Gastroesophageal sphincter (tissue), 4 donors: ENCODE data around the gene PHLDB3. TPM values are rescaled to one million over a fixed set of nuclear protein-coding genes. Genes with fewer than 3 reads are reported as not detected.
A peak's percentile ranks its signal among the peaks of the same experiment; 100 is the strongest.
"Not testable (repeated sequence)": the region's sequence is repeated elsewhere in the genome, so short reads cannot be mapped to it uniquely, and the experiment has no call there.

ENCODE experiments used
- ATAC-seq: fragments of 150-250 bp; one replicate; pipeline ENCODE4 v1.9.1; 2016; ENCODE audit warnings: mild to moderate bottlenecking, moderate library complexity
- H3K27ac ChIP-seq, 4 donors: fragments of 200-600 bp; sonication (generic) in 3 of 4; 1 replicate in 3 of 4; 2 replicates in 1 of 4; pipeline ENCODE4 v1.5.1; 2016 to 2019
- H3K27me3 ChIP-seq: fragments of 200-600 bp; sonication (generic); one replicate; pipeline ENCODE4 v1.5.1; 2019
- H3K36me3 ChIP-seq, 2 donors: fragments of 200-600 bp; sonication (generic); one replicate each; pipeline ENCODE4 v1.5.1; 2019; ENCODE audit warnings: control low read depth in 1 of 2
- H3K4me1 ChIP-seq, 3 donors: fragments of 200-600 bp; sonication (generic); 1 replicate in 2 of 3; 2 replicates in 1 of 3; pipeline ENCODE4 v1.5.1; 2016 to 2019; ENCODE audit warnings: control low read depth in 2 of 3
- H3K4me3 ChIP-seq, 2 donors: fragments of 200-600 bp; sonication (generic); one replicate each; pipeline ENCODE4 v1.5.1; 2019; ENCODE audit warnings: mild to moderate bottlenecking in 1 of 2, moderate library complexity in 1 of 2
- H3K9me3 ChIP-seq, 3 donors: fragments of 200-600 bp; sonication (generic); one replicate each; pipeline ENCODE4 v1.5.1; 2017 to 2019; ENCODE audit warnings: control low read depth in 2 of 3
- EP300 ChIP-seq: sonication (generic); formaldehyde crosslinking; IDR thresholded peaks from one replicate; pipeline ENCODE4 v1.6.1; 2017; ENCODE audit warnings: antibody characterized with exemption, mild to moderate bottlenecking
- POLR2A ChIP-seq, 2 donors: fragments of 450-650 bp; IDR thresholded peaks; one replicate each; pipeline ENCODE4 v1.6.1; 2017; ENCODE audit warnings: antibody characterized with exemption in 2 of 2, mild to moderate bottlenecking in 2 of 2, moderate library complexity in 1 of 2
- POLR2AphosphoS5 ChIP-seq: sonication (generic); formaldehyde crosslinking; IDR thresholded peaks from one replicate; pipeline ENCODE4 v1.6.1; 2017; ENCODE audit warnings: antibody characterized with exemption
- WGBS, 2 donors: methylation state at CpG; one replicate each; pipeline ENCODE4 v1.1.5; 2018; ENCODE audit warnings: low coverage in 1 of 2; 5-methylcytosine and 5-hydroxymethylcytosine counted together
- total RNA-seq, 4 donors: library from RNA; depleted of rRNA; stranded (reverse); fragments of >200 nt; gene quantifications; one replicate each; pipeline ENCODE4 v1.1.0, GENCODE V29; 2016
- TF ChIP-seq, protein P1 (sequence below), 4 experiments: fragments of 200-600 bp in 2 of 4; fragments of 450-650 bp in 2 of 4; sonication (generic) in 1 of 4; IDR thresholded peaks; one replicate each; pipeline ENCODE4 v1.5.1; 2017 to 2019; ENCODE audit warnings: antibody characterized with exemption in 4 of 4, mild to moderate bottlenecking in 2 of 4, moderate library complexity in 2 of 4

PHLDB3 gene
- total RNA-seq, 4 donors from 2014 or later: 8.8 to 38.1 (median 14.9) TPM

DNA sequence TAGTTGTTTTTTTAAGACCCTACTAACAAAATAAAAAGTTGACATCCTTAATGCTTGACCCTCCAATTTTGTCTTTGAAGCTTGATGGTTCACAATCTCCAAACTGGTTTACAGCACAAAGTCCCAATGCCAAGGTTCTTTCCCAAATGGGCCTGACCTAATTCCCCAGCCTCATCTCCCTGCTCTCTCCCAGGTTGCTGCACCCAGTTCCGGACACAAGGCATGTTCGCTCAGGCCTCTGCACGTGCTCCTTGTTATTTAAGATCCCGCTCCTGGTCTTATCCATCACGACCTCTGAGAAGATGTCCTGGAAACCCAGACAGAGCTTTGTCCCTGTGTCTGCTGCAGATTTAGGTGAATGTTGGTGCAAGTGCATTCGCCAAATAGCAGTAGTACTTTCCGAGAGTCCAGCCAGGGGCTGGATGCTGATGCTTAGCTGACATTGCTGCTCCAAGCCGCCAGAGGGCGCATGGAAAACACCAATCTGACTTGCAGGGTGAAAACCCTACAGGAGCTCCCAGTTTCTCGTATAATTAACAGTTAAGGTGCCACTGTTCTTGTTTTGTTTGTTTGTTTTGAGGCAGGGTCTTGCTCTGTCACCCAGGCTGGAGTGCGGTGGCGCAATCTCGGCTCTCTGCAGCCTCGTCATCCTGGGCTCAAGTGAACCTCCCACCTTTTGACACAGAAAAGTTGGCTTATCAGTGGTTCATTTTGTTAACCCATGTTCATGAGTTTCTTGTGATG lies 57.6 kb downstream of the PHLDB3 start:
- H3K4me3 ChIP-seq: no peak overlapping the region
- WGBS, 2 donors: 4 to 12% methylated on average over 5 to 12 of the region's 14 CpGs
- no peaks in the 10 kb centered on the region for H3K9me3 ChIP-seq
- H3K27ac ChIP-seq: no peak overlapping the region
- H3K36me3 ChIP-seq: no peaks in the 10 kb centered on the region
- TF ChIP-seq EP300 (no peak), POLR2AphosphoS5 (no peak), POLR2A (IDR thresholded peaks at IDR 0.05) (no peak)
- TF ChIP-seq, protein P1, sequence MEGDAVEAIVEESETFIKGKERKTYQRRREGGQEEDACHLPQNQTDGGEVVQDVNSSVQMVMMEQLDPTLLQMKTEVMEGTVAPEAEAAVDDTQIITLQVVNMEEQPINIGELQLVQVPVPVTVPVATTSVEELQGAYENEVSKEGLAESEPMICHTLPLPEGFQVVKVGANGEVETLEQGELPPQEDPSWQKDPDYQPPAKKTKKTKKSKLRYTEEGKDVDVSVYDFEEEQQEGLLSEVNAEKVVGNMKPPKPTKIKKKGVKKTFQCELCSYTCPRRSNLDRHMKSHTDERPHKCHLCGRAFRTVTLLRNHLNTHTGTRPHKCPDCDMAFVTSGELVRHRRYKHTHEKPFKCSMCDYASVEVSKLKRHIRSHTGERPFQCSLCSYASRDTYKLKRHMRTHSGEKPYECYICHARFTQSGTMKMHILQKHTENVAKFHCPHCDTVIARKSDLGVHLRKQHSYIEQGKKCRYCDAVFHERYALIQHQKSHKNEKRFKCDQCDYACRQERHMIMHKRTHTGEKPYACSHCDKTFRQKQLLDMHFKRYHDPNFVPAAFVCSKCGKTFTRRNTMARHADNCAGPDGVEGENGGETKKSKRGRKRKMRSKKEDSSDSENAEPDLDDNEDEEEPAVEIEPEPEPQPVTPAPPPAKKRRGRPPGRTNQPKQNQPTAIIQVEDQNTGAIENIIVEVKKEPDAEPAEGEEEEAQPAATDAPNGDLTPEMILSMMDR (IDR thresholded peaks at IDR 0.05): peak; percentile 90 to 99 (median 96)
- ATAC-seq: peak; percentile 72
- no peaks in the 10 kb centered on the region for H3K27me3 ChIP-seq
- peaks cover 0 to 3% (median 0%) of the 10 kb centered on the region in 3 donors for H3K4me1 ChIP-seq

DNA sequence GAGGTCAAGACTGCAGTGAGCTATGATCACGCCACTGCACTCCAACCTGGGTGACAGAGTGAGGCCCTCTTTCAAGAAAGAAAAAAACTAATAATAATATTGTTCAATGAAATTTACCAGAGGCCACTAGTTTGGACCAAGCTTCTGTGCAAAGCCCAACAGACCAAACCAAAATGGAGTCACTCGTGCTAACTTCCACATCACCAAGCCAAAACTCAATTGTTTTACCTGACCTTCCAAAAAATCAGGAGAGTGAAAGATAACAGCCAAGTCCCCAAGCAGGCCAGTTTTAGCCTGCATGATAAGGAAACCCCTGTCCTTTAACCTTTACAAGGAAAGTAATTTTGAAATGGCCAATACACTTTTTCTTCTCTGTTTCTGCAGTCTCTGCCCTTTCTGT lies 59.1 kb downstream of the PHLDB3 start:
- ATAC-seq: no peak
- TF ChIP-seq POLR2AphosphoS5: no peak
- no peak for TF ChIP-seq EP300
- TF ChIP-seq POLR2A (IDR thresholded peaks at IDR 0.05): no peak
- TF ChIP-seq, protein P1 (IDR thresholded peaks at IDR 0.05): no peak
- H3K27me3 ChIP-seq: no peaks in the 10 kb centered on the region
- WGBS, 2 donors: 63 to 100% methylated on average over 2 of the region's 2 CpGs
- no peak overlapping the region for H3K27ac ChIP-seq
- peaks cover 0 to 3% (median 0%) of the 10 kb centered on the region in 3 donors for H3K4me1 ChIP-seq
- no peak overlapping the region for H3K4me3 ChIP-seq
- no peaks in the 10 kb centered on the region for H3K36me3 ChIP-seq
- no peaks in the 10 kb centered on the region for H3K9me3 ChIP-seq

DNA sequence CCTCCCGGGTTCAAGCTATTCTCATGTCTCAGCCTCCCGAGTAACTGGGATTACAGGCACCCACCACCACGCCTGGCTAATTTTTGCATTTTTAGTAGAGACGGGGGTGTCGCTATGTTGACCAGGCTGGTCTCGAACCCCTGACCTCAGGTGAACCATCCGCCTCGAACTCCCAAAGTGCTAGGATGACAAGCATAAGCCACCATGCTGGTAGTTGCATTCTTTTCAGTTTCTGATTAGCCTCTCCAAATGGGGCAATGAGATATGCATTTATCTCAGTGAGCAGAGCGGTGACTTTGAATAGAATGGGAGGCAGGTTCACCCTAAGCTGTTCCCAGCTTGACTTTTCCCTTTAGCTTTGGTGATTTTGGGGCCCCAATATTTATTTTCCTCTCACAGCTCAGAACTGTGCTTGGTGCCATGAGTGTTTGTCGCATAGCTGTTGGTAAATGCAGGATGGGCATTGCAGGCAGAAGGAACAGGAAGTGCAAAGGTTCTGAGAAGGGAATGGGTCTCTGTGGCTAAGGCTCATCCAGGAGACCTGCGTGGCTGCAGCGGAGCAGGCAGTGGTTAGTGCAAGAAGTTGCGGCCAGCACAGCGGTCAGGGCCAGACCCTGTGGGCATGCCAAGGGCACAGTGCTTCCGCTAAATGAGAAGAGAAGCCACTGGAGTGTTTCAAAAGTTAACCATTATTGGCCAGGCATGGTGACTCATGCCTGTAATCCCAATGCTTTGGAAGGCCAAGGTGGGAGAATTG lies 59.8 kb downstream of the PHLDB3 start:
- peaks cover 0 to 3% (median 0%) of the 10 kb centered on the region in 3 donors for H3K4me1 ChIP-seq
- no peak for ATAC-seq

DNA sequence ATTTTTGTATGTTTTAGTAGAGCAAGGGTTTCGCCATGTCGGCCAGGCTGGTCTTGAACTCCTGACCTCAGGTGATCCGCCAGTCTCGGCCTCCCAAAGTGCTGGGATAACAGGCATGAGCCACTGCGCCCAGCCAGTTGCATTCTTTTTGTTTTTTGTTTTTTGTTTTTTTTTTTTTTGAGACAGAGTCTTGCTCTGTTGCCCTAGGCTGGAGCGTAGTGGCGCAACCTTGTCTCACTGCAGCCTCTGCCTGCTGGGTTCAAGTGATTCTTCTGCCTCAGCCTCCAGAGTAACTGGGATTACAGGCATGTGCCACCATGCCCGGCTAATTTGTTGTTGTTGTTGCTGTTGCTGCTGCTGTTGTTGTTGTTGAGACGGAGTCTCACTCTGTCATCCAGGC lies 60.5 kb downstream of the PHLDB3 start:
- 77 to 90% methylated on average over 6 to 8 of the region's 9 CpGs for WGBS, 2 donors
- not testable (repeated sequence) for H3K4me1 ChIP-seq, H3K36me3 ChIP-seq, ATAC-seq, H3K4me3 ChIP-seq, H3K27ac ChIP-seq, H3K27me3 ChIP-seq, H3K9me3 ChIP-seq

More for the DNA sequence above, 59.8 kb downstream of the PHLDB3 start:
- no peaks in the 10 kb centered on the region for H3K36me3 ChIP-seq
- 60 to 80% methylated on average over 1 to 4 of the region's 15 CpGs for WGBS, 2 donors
- H3K4me3 ChIP-seq: no peak overlapping the region
- H3K27me3 ChIP-seq: no peaks in the 10 kb centered on the region
- no peaks in the 10 kb centered on the region for H3K9me3 ChIP-seq
- no peak overlapping the region for H3K27ac ChIP-seq
- TF ChIP-seq, protein P1 (IDR thresholded peaks at IDR 0.05): no peak
- no peak for TF ChIP-seq POLR2AphosphoS5
- TF ChIP-seq POLR2A (IDR thresholded peaks at IDR 0.05): no peak
- no peak for TF ChIP-seq EP300

DNA sequence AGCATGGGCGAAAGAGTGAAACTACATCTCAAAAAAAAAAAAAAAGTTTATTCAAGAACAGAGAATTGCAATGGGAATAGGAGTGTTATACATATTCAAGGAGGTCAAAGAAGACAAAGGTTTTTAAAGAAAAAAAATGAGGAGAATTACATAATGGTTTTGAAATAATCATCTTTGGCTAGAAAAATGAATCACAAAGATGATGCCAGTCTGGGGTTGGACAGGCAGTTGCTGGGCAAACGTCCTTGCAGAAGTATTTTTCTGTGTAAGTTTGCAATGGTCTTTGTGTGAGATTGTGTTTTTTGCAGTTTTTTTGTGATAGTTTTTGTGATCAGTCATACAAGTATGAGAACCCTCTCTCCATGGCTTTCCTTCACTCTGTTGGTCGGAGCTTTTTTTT lies 62.8 kb downstream of the PHLDB3 start:
- TF ChIP-seq, protein P1 (IDR thresholded peaks at IDR 0.05): no peak
- TF ChIP-seq EP300 (no peak), POLR2A (IDR thresholded peaks at IDR 0.05) (no peak), POLR2AphosphoS5 (no peak)
- ATAC-seq: no peak
- 45 to 60% methylated on average over 3 of the region's 3 CpGs for WGBS, 2 donors
- Histone ChIP-seq H3K27ac (no peak overlapping the region), H3K4me1 (peaks cover 0 to 15% (median 5%) of the 10 kb centered on the region in 3 donors), H3K9me3 (no peaks in the 10 kb centered on the region), H3K4me3 (no peak overlapping the region), H3K36me3 (no peaks in the 10 kb centered on the region), H3K27me3 (peaks cover 13% of the 10 kb centered on the region)
